ENCODE results near the gene PAIP2B.
A peak's percentile ranks its signal among the peaks of the same experiment; 100 is the strongest.
"Not testable (repeated sequence)": the region's sequence is repeated elsewhere in the genome, so short reads cannot be mapped to it uniquely, and the experiment has no call there.

PAIP2B gene

DNA sequence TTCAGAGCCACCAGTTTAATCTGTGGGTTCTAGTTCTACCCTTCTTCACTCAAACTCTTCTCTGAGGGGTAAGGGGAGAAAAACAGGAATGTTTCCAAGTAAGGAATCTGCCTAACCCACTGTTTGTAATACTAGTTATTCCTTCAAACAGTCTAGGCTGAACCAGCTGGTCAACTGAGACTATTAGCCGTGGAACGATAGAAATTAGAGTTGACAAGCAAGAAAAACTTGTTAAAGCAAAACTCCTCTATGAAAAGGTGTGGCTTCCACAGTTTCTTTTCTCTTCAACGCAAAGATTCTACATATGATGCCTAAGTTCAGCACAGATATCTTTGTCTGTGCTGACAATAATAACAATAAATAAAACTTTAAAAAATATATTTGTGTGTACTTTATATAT lies 11.5 kb downstream of the PAIP2B start:
- no peak for DNase-seq

DNA sequence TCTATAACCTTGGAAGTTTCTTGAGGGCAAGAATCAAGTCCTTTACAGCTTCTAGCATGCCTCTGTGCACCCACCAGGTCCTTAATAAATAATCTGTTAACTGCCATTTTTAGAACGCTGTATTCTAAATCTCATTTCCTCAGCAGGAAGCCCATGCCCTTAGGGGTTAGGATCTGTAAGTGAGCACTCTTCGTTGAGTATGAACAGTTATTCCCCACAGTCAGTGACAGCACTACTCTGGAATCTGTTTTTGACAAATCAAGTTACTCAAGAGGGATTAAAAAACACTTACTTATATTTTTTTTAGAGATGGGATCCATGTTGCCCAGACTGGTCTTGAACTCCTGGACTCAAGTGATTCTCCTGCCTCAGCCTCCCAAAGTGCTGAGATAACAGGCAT lies 14.6 kb downstream of the PAIP2B start:
- DNase-seq: no peak

GRCh38 chr2:71210292-71210691 lies 16.6 kb downstream of the PAIP2B start:
- no peak for DNase-seq

DNA sequence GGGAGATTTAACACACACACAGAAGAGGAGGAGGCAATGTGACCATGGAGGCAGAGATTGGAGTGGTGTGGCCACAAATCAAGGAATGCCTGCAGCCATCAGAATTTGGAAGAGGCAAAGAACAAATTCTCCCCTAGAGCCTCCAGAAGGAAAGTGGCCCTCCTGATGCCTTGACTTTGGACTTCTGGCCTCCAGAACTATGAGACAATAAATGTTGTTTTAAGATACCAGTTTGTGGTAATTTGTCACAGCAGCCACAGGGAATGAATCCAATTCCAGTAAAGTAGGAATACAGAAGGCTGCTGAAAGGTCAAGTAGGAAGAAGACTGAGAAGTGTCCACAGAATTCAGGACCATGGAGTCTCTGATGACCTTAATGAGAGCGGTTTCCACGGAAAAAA lies 18.1 kb downstream of the PAIP2B start:
- DNase-seq: no peak

DNA sequence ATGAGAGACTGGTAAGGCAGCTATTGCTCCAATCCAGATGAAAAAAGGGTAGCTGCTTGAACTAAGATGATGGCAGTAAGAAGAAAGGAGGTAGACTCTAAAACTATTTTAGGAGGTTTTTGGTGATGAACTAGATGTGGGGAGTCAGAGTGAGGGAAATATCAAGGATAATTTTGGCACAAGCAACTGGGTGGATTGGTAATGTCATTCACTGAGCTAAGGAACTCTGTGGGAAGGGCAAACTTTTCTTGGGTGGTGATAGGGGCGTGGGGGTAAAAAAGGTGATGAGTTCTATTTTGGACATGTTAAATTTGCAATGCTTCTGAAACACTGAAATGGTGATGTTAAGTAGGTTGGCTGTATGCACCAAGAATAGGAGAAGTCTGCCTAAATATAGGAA lies 19.3 kb downstream of the PAIP2B start:
- DNase-seq: no peak

DNA sequence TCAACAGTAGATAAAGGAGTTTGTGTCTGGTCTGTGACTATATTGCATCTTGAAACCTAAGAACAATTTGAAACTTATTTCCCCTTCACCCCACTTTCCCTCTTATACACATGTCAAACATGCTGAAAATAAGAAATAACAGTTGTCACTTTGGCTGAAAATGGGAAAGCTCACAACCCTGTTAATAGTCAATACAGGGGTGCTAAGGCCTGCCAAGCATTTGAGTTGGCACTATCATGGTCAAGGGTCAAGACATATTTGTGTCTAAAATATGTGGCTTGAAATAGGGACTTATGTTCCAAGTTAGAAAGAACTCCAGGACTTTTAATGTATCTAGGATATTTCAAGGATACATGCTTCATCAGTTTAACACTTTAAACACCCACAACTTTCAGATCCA lies 20.6 kb downstream of the PAIP2B start:
- no peak for DNase-seq

DNA sequence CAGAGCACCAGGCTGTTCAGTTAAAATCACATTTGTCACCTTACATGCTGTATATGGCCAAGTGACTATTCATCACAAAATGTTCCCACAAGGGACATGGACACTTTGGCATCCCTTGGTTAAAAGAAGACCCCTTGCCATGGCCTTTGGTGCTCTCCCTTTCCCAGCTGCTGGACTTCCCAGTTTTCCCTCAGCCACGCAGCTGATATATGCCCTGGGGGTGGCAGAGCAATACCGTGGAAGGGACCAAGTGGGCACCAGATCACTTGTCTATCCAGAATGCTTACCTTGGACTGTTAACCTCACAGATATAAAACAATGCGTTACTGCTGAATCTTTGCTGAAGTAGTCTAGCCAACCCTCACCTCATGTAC lies 35.3 kb downstream of the PAIP2B start:
- no peak for DNase-seq

DNA sequence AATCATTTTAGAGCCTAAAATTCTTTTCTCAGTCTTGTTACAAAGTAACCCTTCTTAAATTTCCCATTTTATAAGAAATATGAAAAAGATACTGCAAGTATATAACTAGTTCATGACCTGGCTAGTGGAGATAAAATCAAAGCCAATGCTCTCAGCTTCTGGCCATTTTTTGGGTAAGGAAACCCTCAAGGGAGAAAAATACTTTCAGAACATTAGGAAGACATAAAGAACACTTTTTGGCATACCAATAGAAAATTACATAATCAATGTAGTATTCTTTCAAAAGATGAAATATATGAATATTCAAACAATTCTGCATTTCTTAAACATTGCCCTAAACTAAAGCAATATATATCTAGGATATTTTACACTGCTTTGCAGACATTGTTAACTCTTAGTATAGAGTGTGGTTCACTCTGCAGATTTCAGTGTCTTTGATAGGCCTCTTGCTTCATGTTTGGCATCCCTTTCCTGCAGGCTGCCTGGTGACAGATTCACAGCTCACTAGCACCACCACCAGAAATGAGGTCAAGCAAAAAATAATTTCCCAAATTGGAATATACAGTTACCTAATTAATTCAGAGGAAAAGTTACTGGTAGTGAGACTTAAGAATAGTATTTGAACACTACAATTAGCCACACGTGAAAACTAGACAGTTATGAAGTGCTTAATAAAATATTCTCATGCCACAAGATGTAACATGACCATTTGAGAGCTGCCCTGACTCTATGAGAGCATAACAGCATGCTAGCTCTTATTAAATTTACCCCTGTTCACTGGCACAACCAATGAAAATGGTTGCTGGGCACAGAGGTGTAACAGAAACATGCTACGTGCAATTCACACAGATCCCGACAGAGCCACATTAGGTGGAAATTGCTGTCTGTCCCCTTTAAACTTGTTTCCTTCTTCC lies 36.0 kb downstream of the PAIP2B start:
- no peak for DNase-seq

DNA sequence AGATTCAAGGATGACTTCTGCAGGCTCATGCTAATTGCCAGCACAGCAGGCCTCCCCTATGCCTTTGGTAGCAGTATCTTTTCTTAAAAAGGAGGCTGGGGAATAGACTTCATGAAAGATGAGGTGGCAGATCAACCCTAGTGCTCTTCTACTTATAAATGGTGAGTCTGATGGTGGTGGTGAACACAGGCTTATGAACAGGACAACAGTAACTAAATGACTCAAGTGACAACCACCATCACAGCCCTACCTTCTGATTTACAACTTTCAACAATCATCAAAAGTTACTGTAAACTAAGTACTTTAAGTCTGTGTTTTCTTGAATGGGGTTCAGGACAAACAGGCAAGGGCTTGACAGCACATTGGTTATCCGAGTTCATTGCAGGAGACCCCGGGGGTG lies 39.3 kb downstream of the PAIP2B start:
- DNase-seq: no peak

DNA sequence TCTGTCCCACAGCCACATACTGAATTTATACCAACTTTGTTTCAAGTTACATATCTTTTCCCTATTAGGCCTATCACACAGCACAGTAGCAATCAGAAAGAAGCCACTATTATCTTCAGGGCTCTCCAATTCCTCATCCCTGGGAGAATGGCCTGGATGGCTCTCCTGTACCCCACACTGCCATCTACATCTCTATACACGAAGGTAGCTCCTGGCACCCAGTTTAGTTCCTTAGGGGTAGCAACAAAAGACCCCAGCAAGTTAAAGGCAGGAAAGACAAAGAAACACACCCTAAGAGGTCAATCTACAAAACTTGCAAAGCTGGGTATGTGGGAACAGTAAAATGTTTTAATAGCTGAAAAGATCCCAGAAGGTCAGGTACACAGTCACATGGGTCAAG lies 39.9 kb downstream of the PAIP2B start:
- no peak for DNase-seq

DNA sequence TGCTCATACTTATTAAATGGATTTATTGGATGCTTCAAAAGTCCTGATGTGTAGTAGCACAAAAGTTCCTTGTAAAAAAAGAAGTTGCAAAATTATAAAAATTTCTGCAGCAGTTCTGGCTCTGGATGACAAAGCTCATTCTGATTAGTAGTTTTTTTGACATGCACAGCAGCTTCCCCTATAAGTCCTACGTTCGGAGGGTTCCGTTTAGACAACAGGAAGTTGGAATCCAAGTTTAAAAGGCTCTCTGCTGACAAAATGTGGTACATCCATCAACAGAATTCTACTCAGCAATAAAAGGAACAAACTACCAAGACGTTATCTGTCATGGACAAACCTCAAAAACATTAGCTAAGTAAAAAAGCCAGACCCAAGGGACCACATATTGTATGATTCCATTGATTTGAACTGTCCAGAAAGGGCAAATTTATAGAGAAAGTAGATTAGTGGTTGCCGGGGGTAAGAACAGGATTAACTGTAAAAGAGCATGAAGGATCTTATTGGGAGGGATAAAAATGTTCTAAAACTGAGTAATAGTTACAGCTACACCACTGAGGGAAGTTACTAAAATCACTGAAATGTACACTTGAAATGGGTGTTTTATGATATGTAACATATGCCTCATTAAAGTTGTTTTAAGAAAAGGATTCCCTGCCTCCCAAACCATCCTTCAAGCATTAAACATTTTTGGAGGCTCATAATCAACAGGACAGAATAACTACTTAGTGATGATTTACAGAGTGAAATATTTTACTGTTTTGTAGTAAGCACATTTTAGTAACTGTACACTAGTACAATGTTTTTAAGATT lies 43.4 kb downstream of the PAIP2B start:
- DNase-seq: not testable (repeated sequence)

DNA sequence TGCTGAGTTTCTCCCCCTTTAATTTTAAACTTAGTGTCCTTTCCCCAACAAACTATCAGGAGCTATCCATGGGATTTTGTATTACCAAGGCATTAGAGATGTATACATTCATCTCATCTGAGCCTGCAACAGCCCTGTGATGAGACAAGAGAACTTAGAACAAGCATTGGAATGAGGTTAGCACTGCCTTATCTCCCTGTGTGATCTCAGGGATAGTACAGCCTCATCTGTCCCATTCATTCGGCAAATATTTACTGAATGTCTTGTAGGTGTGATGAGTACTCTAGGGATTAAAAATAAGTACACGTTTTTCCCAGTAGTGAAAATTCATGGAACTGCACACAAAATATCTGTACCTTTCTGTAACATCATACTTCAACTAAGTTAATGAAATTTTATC lies 45.6 kb downstream of the PAIP2B start:
- DNase-seq: no peak

GRCh38 chr2:71178836-71179235 lies 48.1 kb downstream of the PAIP2B start:
- DNase-seq: not testable (repeated sequence)

GRCh38 chr2:71174207-71174606 lies 52.7 kb downstream of the PAIP2B start:
- no peak for DNase-seq

DNA sequence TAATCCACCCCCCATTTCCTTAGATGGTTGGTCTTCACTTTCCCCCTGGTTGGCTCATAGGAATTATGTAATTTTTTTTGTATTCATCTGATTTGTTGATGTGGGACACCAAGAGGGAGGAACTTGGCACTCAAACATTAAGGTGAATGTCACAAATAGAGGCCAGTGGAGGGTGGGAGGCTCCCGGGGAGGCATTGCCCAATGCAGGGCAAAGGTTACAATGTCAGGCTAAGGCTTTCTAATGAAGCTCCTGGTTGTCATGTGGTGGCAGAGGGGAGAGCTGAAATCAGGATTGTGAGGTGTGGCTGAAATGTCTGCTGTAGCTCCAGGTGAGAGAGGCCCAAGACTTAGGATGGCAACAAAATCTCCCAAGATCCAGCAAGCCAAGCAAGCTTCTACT lies 53.8 kb downstream of the PAIP2B start:
- no peak for DNase-seq

GRCh38 chr2:71166812-71167211 lies 60.1 kb downstream of the PAIP2B start:
- DNase-seq: no peak

DNA sequence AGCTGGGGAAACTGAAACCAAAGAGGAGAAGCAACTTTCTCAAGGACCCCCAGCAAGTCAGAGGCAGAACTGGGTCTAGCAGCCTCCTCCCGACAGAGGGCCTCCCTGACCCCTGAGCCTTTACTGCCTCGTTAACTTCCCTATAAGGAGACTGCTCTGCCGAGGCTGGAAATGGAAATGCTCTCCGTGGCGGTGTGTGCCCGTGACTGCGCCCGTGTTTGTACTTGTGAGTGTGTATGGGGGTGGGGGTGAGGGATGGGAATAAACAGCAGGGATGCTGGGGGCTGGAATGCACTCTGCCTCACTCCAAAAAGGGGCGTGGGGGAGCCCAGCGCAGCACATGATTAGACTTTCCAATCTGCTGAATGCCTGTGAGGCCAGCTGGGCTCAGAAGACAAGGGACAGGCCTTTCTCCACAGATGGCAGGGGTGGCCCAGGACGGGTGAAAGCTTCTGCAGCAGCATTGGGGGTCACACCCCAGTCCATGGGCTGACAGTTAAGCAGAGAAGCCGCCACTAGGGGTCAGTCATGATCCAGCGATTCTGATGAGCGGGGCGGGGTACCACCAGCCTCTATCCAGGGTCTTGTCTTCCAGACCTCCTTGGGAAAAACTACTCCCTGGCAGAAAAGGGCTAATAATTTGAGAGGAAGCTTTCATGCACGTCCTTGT lies 69.6 kb downstream of the PAIP2B start:
- peak; percentile 63 for DNase-seq

DNA sequence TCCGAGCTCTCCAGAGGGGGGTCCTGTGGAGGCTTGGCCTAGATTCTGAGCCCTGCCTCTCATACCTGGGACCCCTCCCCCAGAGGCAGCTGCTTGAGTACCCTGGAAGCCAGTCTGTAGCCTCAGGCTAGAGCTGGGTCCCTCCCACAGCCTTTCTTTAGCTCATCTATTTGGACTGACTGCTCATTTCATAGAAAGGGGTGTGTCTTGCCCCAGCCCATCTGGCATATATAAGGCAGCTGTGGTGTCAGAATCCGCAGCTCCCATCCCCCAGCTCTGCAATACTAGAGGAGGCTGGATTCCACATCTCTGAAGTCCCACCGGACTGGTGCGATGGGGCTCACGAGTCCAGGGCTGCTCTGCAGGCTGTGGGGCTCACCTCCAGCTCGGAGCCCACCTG lies 70.3 kb downstream of the PAIP2B start:
- no peak for DNase-seq

DNA sequence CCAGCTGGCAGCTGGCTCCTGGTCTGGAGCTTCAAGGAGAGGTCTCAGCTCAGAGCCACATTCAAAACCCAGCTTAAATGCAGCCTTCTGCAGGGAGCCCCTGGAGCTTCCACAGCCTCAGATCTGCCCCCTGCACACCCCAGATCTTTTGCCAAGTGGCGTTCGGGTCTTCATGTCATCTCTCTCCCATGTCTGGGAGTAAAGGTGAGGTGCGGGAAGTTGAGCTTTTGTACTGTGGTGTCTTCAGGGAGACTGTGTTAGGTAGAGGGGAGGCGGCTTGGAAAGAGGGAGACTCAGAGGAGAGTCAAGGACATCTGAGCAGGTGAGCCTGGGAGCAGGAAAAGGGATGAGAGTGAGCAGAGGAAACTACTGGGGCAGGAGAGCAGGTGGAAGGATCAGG lies 71.1 kb downstream of the PAIP2B start:
- no peak for DNase-seq

GRCh38 chr2:71154798-71155197 lies 72.1 kb downstream of the PAIP2B start:
- DNase-seq: peak; percentile 37

DNA sequence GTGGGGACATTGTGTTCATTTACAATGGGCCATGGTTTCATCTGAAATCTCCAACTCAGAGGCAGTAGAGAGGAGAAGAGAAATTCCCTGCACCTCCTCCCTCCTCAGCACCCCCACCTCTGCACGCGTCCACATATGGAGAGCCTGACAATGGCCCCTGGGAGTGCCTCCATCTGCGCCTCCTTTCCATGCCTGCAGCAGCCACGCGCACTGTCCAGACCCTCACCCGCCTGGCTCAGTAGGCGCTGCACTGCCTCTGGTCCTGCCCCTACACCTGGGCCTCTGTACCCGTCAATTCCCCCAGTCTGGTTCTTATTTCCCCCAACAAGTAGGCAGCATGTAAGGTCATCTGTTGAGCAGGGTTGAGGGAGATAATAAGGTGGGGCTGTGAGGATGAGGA lies 72.6 kb downstream of the PAIP2B start:
- DNase-seq: no peak

- no peak for DNase-seq
Observed at GRCh38 chr2:71153585-71154224, 73.2 kb downstream of the PAIP2B start.

DNA sequence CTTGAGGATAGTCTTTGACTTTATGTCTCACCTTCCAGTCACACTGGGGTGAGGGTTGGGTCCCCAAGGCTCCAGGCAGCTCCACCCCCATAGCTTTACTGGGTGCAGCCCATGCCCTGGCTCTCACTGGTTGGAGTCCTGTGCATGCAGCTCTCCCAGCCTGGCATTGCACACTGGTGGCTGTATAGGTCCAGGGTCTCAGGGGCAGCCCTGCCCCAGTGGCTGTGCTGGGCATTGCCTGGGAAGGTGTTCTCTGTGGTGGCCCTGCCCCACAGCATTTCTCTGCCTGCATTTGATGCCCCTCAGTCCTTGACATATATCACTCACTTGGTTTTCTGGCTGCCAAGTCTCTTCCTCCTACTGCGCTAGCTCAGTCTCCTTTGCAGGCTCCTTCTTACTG lies 75.3 kb downstream of the PAIP2B start:
- DNase-seq: no peak

All from activated CD4-positive, alpha-beta T cell treated with anti-CD3 and anti-CD28 coated beads, Interleukin-2, Interleukin-6, amounts not matched to agents 100 ng/mL and 50 ng/mL, durations not matched to agents 16 hours and 8 hours (primary cell).